ENCODE results near the gene ZNF580. TPM values are rescaled to one million over a fixed set of nuclear protein-coding genes. Genes with fewer than 3 reads are reported as not detected.

Gene ZNF580
- total and polyA plus RNA-seq, 9 donors, result 14.5 to 70.6 (median 59.4) TPM

- Histone ChIP-seq H3K27ac (no peak overlapping the region), H3K36me3 (no peaks in the 10 kb centered on the region), H3K4me1 (ENCODE audit: insufficient read depth) (peaks cover 19% of the 10 kb centered on the region), H3K9me3 (no peaks in the 10 kb centered on the region), H3K27me3 (no peaks in the 10 kb centered on the region), H3K4me3 (peak overlapping the region; percentile 98)
- TF ChIP-seq POLR2A (IDR thresholded peaks at IDR 0.05), result no peak
- TF ChIP-seq CTCF (IDR thresholded peaks at IDR 0.05), result no peak
- TF ChIP-seq EP300 (IDR thresholded peaks at IDR 0.05), result no peak
- intact Hi-C loops (cut with DNase I), result no loop called here
- 19 to 41% (median 23%) methylated on average over 18 of the region's 18 CpGs for WGBS, 3 donors
- DNase-seq, result peak in 1 of 5 donors; percentile 48
Observed at GRCh38 chr19:55656988-55657747, 16.4 kb downstream of the ZNF580 start.

GRCh38 chr19:55658846-55659459, 18.2 kb downstream of the ZNF580 start:
- WGBS, 3 donors, result 78 to 90% (median 81%) methylated on average over 37 of the region's 37 CpGs
- H3K4me3 ChIP-seq, result no peak overlapping the region
- H3K27ac ChIP-seq, result no peak overlapping the region
- H3K36me3 ChIP-seq, result no peaks in the 10 kb centered on the region
- no peaks in the 10 kb centered on the region for H3K27me3 ChIP-seq
- TF ChIP-seq CTCF (IDR thresholded peaks at IDR 0.05), result no peak
- TF ChIP-seq POLR2A (IDR thresholded peaks at IDR 0.05), result no peak
- TF ChIP-seq EP300 (IDR thresholded peaks at IDR 0.05), result no peak
- DNase-seq, result peak in 1 of 5 donors; percentile 27
- intact Hi-C loops (cut with DNase I), result no loop called here
- peaks cover 18% of the 10 kb centered on the region for H3K4me1 ChIP-seq (ENCODE audit: insufficient read depth)
- no peaks in the 10 kb centered on the region for H3K9me3 ChIP-seq

- H3K4me3 ChIP-seq, result no peak overlapping the region
- 60 to 73% (median 63%) methylated on average over 9 of the region's 9 CpGs for WGBS, 3 donors
- DNase-seq, result peak in 1 of 5 donors; percentile 20
- no peak overlapping the region for H3K27ac ChIP-seq
- H3K36me3 ChIP-seq, result no peaks in the 10 kb centered on the region
- H3K9me3 ChIP-seq, result no peaks in the 10 kb centered on the region
- no peak for TF ChIP-seq CTCF (IDR thresholded peaks at IDR 0.05)
- no peak for TF ChIP-seq EP300 (IDR thresholded peaks at IDR 0.05)
- TF ChIP-seq POLR2A (IDR thresholded peaks at IDR 0.05), result no peak
- H3K4me1 ChIP-seq (ENCODE audit: insufficient read depth), result peaks cover 18% of the 10 kb centered on the region
- no peaks in the 10 kb centered on the region for H3K27me3 ChIP-seq
- intact Hi-C loops (cut with DNase I), result no loop called here
Observed at GRCh38 chr19:55659822-55660221, 19.0 kb downstream of the ZNF580 start.

- peaks cover 18% of the 10 kb centered on the region for H3K4me1 ChIP-seq (ENCODE audit: insufficient read depth)
- no peaks in the 10 kb centered on the region for H3K9me3 ChIP-seq
- no peaks in the 10 kb centered on the region for H3K27me3 ChIP-seq
- DNase-seq, result no peak
- no peak overlapping the region for H3K4me3 ChIP-seq
- TF ChIP-seq POLR2A (IDR thresholded peaks at IDR 0.05) (no peak), EP300 (IDR thresholded peaks at IDR 0.05) (no peak), CTCF (IDR thresholded peaks at IDR 0.05) (no peak)
- intact Hi-C loops (cut with DNase I), result no loop called here
- WGBS, 3 donors, result 75 to 83% (median 80%) methylated on average over 12 of the region's 12 CpGs
- no peak overlapping the region for H3K27ac ChIP-seq
- H3K36me3 ChIP-seq, result no peaks in the 10 kb centered on the region
Observed at GRCh38 chr19:55660404-55660803, 19.6 kb downstream of the ZNF580 start.

Data from ovary (tissue), 9 donors.